K562 (cell line): ENCODE data around the gene GDF11. TPM values are rescaled to one million over a fixed set of nuclear protein-coding genes. Genes with fewer than 3 reads are reported as not detected.

Source experiments
- BRD9 ChIP-seq: fragments of 450-650 bp; IDR thresholded peaks from 2 replicates; pipeline ENCODE4 v1.6.1; 2018; ENCODE audit warnings: low read depth; ENCODE audit not compliant: partially characterized antibody
- CUX1 ChIP-seq: fragments of 200-800 bp; sonication (Bioruptor generic); IDR thresholded peaks from 2 replicates; pipeline ENCODE4 v1.6.1; 2016; ENCODE audit warnings: missing genetic modification characterization, missing compliant biosample characterization
- GATAD2B ChIP-seq: fragments of 450-650 bp; IDR thresholded peaks from 2 replicates; pipeline ENCODE4 v1.6.1; 2017; ENCODE audit warnings: mild to moderate bottlenecking, borderline replicate concordance
- GMEB1 ChIP-seq: fragments of 250-450 bp; sonication (Bioruptor Pico); IDR thresholded peaks from 2 replicates; pipeline ENCODE4 v1.4.0; 2020; ENCODE audit warnings: mild to moderate bottlenecking
- GTF2E2 ChIP-seq: fragments of 200-800 bp; sonication (Bioruptor generic); IDR thresholded peaks from 2 replicates; pipeline ENCODE4 v1.6.1; 2016; ENCODE audit warnings: missing genetic modification characterization, missing compliant biosample characterization
- MCM3 ChIP-seq: fragments of 450-650 bp; IDR thresholded peaks from 2 replicates; pipeline ENCODE4 v1.6.1; 2016
- MCM7 ChIP-seq, 2 experiments: fragments of 450-650 bp; IDR thresholded peaks; 2 replicates each; pipeline ENCODE4 v1.6.1; 2016 to 2018
- MED1 ChIP-seq: sonication (generic); formaldehyde crosslinking; IDR thresholded peaks from 2 replicates; pipeline ENCODE4 v1.8.1; 2023; ENCODE audit warnings: missing genetic modification reagents, borderline replicate concordance
- NR2C2 ChIP-seq, 2 experiments: fragments of 200-800 bp in 1 of 2; sonication (Bioruptor generic) in 1 of 2; sonication (generic) in 1 of 2; formaldehyde crosslinking in 1 of 2; IDR thresholded peaks; 2 replicates each; pipeline versions ENCODE4 v1.6.1 to v1.8.0; 2016 to 2022; ENCODE audit warnings: mild to moderate bottlenecking in 1 of 2, missing compliant biosample characterization in 1 of 2, missing genetic modification characterization in 1 of 2, missing genetic modification reagents in 1 of 2
- NR2F6 ChIP-seq: fragments of 450-650 bp; formaldehyde crosslinking; IDR thresholded peaks from 2 replicates; pipeline ENCODE4 v1.4.0; 2020; ENCODE audit warnings: mild to moderate bottlenecking
- RFX5 ChIP-seq: IDR thresholded peaks from 2 replicates; pipeline ENCODE4 v1.6.1; 2011; ENCODE audit warnings: low read depth, mild to moderate bottlenecking, improper control_type of control experiment, low read length
- SIX5 ChIP-seq, 2 experiments: IDR thresholded peaks; 2 replicates each; pipeline ENCODE4 v1.6.1; 2011; ENCODE audit warnings: low read length in 2 of 2, borderline replicate concordance in 1 of 2, low read depth in 1 of 2, mild to moderate bottlenecking in 1 of 2, moderate library complexity in 1 of 2; ENCODE audit not compliant: insufficient read depth in 1 of 2
- SP1 ChIP-seq: sonication (generic); formaldehyde crosslinking; IDR thresholded peaks from 2 replicates; pipeline ENCODE4 v1.8.1; 2022; ENCODE audit warnings: mild to moderate bottlenecking, missing genetic modification reagents
- TEAD2 ChIP-seq: fragments of 450-650 bp; IDR thresholded peaks from 2 replicates; pipeline ENCODE4 v1.6.1; 2016; ENCODE audit warnings: missing genetic modification characterization, control low read depth, missing compliant biosample characterization
- ZNF324 ChIP-seq: fragments of 250-450 bp; sonication (Bioruptor Pico); IDR thresholded peaks from 2 replicates; pipeline ENCODE4 v1.4.0; 2020; ENCODE audit warnings: mild to moderate bottlenecking
- ZNF561 ChIP-seq: fragments of 450-650 bp; formaldehyde crosslinking; conservative IDR thresholded peaks from 2 replicates; pipeline ENCODE4 v1.4.0; 2020; ENCODE audit warnings: mild to moderate bottlenecking, moderate library complexity
- polyA plus RNA-seq, 8 experiments: library from polyadenylated mRNA; depleted of rRNA in 4 of 8; stranded (reverse) in 5 of 8; unstranded in 3 of 8; fragments of >200 nt; fragmentation: Nextera tagmentation in 2 of 8; fragmentation: Illumina TruSeq in 1 of 8; extraction: Ambion mirVana in 2 of 8; extraction: Trizol in 1 of 8; gene quantifications; 2 replicates each; pipeline versions ENCODE4 v1.2.1 to v1.2.3, GENCODE V29; 2011 to 2014; ENCODE audit warnings: inconsistent platforms in 1 of 8, missing spikeins in 1 of 8
- total RNA-seq, 7 experiments: library from RNA; depleted of rRNA in 6 of 7; stranded (reverse); fragments of >200 nt in 6 of 7; fragmentation: Illumina TruSeq in 2 of 7; extraction: Trizol in 2 of 7; gene quantifications; 2 replicates each; pipeline versions ENCODE4 v1.2.1 to v1.2.3, GENCODE V29; 2011 to 2021; ENCODE audit warnings: low replicate concordance in 1 of 7
- TF ChIP-seq, protein P1 (sequence below): fragments of 450-650 bp; IDR thresholded peaks from one replicate; pipeline ENCODE4 v1.6.1; 2018; ENCODE audit warnings: mild to moderate bottlenecking, moderate library complexity; ENCODE audit not compliant: partially characterized antibody
- TF ChIP-seq, protein P2 (sequence below): sonication (generic); formaldehyde crosslinking; IDR thresholded peaks from 2 replicates; pipeline ENCODE4 v1.8.1; 2022; ENCODE audit warnings: missing genetic modification reagents

Gene GDF11
- total and polyA plus RNA-seq, 9 of the 15 experiments (the other 6 are each of a cell fraction or from before 2014, with no cell fraction given): 1.4 to 15.7 (median 4.8) TPM

GRCh38 chr12:55728939-55729818 lies 13.7 kb upstream of the GDF11 start, which contains the start of gene CD63 (continued):
- TF ChIP-seq, protein P1, sequence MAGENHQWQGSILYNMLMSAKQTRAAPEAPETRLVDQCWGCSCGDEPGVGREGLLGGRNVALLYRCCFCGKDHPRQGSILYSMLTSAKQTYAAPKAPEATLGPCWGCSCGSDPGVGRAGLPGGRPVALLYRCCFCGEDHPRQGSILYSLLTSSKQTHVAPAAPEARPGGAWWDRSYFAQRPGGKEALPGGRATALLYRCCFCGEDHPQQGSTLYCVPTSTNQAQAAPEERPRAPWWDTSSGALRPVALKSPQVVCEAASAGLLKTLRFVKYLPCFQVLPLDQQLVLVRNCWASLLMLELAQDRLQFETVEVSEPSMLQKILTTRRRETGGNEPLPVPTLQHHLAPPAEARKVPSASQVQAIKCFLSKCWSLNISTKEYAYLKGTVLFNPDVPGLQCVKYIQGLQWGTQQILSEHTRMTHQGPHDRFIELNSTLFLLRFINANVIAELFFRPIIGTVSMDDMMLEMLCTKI: no peak
- TF ChIP-seq GATAD2B: no peak; the same call in 1 of the 2 replicates
- no peak for TF ChIP-seq SIX5 (IDR thresholded peaks at IDR 0.05; ENCODE audit: borderline replicate concordance in 1 of 2, insufficient read depth in 1 of 2, low read depth in 1 of 2, low read length in 2 of 2)
- TF ChIP-seq MED1 (CRISPR knock-in tag): no peak
- TF ChIP-seq NR2F6: no peak
- TF ChIP-seq MCM7 (IDR thresholded peaks at IDR 0.05): no peak
- TF ChIP-seq ZNF324 (CRISPR knock-in tag): no peak
- no peak for TF ChIP-seq CUX1 (CRISPR knock-in tag)
- no peak for TF ChIP-seq ZNF561 (CRISPR knock-in tag)
- TF ChIP-seq, protein P2, sequence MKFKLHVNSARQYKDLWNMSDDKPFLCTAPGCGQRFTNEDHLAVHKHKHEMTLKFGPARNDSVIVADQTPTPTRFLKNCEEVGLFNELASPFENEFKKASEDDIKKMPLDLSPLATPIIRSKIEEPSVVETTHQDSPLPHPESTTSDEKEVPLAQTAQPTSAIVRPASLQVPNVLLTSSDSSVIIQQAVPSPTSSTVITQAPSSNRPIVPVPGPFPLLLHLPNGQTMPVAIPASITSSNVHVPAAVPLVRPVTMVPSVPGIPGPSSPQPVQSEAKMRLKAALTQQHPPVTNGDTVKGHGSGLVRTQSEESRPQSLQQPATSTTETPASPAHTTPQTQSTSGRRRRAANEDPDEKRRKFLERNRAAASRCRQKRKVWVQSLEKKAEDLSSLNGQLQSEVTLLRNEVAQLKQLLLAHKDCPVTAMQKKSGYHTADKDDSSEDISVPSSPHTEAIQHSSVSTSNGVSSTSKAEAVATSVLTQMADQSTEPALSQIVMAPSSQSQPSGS (CRISPR knock-in tag): no peak
- no peak for TF ChIP-seq TEAD2
- TF ChIP-seq GMEB1 (CRISPR knock-in tag): no peak
- no peak for TF ChIP-seq MCM3
- no peak for TF ChIP-seq RFX5
- no peak for TF ChIP-seq SP1
- no peak; the same call in 1 of the 2 replicates for TF ChIP-seq GTF2E2
- TF ChIP-seq NR2C2 (CRISPR knock-in tag; IDR thresholded peaks at IDR 0.05): no peak
- no peak; the same call in 1 of the 2 replicates for TF ChIP-seq NR2C2 (tag; IDR thresholded peaks at IDR 0.05)
- TF ChIP-seq BRD9: peak; percentile 53
